Right renal cortex interstitium (tissue), 3 donors: ENCODE measurements around the gene EDDM3A. TPM values are rescaled to one million over a fixed set of nuclear protein-coding genes. Genes with fewer than 3 reads are reported as not detected.
"Not testable (repeated sequence)": the region's sequence is repeated elsewhere in the genome, so short reads cannot be mapped to it uniquely, and the experiment has no call there.

ENCODE experiments used
- DNase-seq, 3 donors: peaks; one replicate each; pipeline ENCODE4 v3.0.0-alpha.2; 2013; ENCODE audit warnings: low read depth in 3 of 3, low spot score in 2 of 3
- polyA plus RNA-seq, 3 donors: library from polyadenylated mRNA; unstranded; fragments of 120-200 nt; gene quantifications; one replicate each; pipeline ENCODE4 v1.2.1, GENCODE V29; 2013; ENCODE audit not compliant: insufficient read length in 3 of 3

EDDM3A gene, protein sequence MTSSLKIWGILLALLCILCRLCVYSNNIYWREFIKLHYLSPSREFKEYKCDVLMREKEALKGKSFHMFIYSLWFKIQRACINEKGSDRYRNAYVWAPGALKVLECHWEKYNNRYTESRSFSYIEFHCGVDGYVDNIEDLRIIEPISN
- polyA plus RNA-seq: under 1 TPM in 2 of 3 donors, not detected in 1; 0.18 to 0.28 TPM

DNA sequence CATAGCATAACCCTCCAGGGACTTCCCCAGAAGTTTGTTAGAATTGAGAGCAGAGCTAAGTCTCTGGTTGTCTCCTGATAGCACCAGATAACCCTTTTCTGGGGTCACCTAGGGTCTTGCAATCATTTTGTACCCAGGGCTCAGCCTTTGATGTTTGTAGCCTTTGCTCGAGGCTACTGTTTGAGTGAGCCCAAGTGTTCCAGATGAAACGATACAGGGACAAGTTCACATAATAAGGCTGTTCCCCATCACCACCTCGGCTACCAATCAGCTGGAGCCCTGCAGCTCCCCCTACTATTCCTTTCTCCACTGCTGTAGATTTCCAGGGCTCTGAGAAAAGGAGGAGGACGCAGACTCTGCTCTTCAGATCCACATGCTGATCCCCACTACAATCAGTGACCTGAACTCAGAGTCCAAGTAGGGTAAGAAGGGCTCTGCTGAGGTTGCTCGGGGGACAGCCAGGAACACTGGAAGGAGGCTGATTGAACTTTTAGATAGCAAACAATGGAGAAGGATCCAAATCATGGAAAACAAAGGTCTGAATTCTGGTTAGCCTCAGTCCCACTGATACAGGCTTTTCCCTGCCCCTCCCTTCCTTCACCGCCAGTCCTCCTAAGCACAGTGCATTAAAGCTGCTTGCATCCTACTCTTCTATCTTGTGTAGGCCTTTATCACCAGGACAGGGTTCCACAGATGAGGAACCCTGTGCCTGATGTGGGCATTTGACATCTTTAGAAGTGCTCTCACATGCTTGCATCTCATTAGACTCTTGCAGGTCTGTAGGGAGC is at the start of gene EDDM3A:
EDDM3A (plus strand) TSS at position 317 of the 788 bp plus-strand sequence. CDS start 1,694 bp downstream, outside the sequence.
- no peak for DNase-seq

DNA sequence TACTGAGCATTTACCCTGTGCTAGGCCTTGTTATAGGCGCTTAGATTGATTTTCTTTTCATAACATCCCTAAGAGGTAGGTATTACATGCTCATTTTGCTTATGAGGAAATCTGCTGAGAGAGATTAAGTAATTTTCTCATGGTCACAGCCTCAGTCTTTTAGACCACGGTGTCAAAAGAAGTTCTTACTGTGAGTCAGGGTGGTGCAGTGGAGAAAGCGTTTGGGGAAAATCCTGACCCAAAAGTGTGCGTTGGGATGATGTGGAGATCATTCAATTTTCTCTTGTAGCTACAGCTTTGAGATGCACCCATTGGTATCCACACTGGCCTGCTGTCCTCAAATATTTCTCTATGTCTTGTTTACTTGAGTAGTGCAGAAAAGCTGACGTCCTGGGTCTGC is 48.9 kb upstream of the EDDM3A start:
- DNase-seq: no peak

DNA sequence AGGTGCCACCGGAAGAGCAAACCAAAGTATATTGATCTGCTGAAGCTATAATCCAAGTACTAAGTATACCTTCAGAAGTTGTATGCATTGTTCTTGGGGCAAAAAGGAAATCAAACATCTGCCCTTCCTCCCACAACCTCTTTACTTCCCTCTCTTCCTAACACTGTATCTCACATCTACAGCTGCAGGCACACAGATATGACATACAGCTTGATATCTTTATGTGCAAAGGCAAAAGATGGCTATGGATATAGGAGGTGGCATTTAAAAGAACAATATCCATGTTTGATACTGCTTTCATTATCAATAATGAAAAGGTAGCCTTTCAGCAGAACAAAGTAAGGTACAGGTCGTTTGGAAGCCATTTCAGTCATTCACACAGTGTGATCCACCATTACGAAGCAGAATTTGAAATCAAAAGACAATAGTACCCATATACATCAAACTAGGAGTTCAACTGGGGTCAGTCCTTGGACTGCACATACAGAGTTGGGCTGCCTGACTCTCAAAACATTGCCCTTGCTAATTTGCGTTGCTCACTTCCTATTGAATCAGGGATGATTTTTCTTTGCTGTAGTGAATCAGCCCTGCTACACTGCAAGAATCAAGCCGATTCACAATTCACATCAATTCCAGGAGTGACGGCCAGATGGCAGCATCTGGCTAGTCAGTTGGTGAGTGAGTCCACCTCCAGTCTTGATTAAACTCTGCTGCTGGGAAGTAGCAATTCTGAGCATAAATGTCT is 48.2 kb upstream of the EDDM3A start:
- DNase-seq: peak in 2 of 3 donors; percentile 48 to 57

DNA sequence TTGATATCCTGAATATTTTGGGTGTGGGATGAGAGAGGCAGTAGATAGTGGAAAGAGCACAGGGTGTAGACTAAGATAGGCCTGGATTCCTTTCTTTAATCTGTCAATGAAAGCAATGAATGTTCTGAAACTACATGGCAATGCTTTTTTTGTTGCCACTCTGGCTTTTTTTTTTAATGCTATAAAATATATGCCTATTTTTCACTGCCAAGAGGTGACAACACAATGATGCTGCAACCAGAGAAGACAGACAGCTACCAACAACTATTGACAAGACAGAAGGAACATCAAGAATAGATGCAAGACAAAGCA is 47.7 kb upstream of the EDDM3A start:
- no peak for DNase-seq

DNA sequence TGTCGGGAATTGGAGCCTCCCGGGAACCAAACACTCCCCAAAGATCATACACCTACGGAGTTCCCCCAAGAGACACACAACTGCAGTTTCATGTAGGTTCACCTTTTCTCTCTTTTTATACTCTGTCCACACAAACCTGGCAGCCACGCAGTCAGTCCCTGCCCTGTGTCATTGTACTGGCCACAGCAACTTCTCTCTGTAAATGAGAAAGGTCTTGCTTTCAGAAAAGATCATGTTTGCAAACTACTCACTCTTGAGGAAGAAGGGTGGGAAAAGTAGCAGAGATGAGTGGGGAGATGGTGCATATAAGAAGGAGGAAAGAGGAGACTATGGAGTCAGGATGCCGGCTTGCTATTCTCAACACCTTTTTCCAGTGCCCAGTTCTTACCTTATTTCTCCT is 46.8 kb upstream of the EDDM3A start:
- DNase-seq: no peak

DNA sequence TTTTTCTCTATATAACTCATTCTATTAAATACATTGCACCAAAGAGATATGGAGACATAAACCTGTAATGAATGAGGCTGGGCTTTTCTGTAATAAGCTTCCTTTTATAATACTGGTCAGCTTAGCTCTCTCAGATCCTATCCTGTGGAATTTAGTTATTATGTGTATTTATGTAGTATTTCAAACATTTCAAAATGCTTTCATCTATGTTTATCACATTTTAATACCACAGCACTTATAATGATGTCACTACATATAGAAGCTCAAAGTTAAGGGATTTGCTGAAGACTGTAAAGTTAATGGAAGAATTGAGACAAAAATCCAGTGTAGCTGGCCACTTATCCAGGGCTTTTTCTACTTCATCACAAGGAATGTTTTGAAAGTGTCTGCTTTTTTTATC is 45.8 kb upstream of the EDDM3A start:
- DNase-seq: no peak

DNA sequence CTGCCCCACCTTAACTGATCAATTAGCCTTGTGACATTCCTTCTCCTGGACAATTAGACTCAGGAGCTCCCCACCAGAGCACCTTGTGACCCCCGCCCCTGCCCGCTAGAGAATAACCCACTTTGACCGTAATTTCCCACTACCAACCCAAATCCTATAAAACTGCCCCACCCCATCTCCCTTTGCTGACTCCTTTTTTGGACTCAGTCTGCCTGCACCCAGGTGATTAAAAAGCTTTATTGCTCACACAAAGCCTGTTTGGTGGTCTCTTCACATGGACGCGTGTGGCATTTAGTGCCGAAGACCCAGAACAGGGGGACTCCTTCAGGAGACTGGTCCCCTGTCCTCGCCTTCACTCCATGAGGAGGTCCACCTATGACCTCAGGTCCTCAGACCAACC is 44.7 kb upstream of the EDDM3A start:
- DNase-seq: not testable (repeated sequence)

DNA sequence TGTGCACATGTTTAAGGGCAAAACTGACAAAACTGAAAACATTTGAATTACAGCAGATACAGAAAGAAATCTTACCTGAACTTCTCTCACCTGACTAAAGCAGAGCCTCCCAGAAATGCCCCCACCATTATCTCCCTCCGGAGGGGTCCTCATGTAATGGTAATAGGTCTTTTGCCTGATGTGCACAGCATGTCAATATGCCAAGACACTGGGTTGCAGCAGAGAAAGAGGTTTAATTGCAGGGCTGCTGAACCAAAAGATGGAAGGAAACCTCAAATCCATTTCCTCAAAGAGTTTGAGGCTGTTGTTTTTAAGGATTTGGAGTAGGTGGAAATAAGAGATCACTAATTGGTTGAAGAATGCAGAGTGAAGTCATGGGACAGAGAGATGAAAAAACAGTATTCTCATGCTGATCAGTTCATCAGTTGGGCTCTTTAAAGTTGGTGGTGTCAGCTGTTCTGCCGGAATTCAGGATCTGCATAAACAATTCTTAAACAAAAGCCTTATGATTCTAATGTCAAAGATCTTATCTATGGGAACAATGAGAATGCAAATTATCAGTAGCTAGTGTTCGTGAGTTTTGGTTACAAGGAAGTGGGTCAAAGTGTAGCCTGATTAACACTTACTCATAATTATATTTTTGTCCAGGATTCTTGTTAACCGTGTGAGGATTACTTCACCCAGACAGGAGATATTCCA is 38.9 kb upstream of the EDDM3A start:
- no peak for DNase-seq

DNA sequence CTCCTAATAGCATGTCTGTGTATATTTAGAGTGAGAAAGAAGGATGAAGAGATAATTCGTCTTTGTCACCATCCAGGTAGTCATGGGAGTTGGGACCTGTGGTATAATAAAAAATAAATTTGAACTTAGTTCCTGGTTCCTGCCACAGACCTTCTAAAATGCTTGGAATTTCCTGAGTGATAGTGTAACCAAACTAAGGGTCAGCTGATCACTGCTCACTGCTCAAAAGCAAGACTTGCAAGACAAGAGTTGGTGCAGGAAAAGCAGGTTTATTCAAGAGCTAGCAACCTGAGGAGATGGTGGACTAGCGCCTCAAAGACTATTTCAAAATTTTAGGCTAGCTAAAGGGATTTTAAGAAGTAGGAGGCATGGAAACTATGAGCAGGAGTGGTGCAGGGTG is 38.1 kb upstream of the EDDM3A start:
- no peak for DNase-seq

DNA sequence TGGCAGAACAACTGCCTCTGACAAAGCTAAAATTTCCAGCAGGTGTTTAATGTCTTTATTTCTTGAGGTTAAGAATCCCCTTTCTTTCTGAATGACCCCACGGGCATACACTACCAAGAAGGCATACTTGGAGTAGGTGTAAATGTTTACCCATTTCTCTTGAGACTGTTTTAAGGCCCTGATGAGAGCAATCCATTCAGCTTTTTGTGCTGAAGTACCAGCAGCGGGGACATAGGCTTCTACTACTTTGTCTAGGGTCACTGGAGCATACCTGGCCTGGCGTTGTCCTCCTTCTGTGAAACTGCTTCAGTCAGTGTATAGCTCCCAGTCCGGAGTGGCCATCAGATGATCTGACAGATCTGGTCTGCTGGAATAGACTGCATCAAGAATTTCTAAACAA is 34.4 kb upstream of the EDDM3A start:
- DNase-seq: no peak

DNA sequence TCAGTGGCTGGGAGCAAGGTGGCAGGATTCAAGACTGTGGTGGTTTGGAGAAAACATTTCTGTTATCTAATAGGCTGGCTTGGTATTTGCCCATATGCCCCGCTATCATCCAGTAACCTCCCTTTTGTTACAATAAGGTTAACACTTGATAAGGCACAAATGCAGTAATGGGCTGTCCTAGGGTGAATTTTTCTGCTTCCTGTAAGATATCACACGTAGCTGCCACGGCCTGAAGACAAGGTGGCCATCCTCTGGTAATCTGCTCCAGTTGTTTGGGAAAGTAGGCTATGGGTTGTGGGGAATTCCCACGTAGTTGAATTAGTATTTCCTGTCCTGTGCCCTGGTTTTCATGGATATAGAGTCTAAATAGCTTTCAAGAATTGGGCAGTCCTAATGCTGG is 34.0 kb upstream of the EDDM3A start:
- no peak for DNase-seq

DNA sequence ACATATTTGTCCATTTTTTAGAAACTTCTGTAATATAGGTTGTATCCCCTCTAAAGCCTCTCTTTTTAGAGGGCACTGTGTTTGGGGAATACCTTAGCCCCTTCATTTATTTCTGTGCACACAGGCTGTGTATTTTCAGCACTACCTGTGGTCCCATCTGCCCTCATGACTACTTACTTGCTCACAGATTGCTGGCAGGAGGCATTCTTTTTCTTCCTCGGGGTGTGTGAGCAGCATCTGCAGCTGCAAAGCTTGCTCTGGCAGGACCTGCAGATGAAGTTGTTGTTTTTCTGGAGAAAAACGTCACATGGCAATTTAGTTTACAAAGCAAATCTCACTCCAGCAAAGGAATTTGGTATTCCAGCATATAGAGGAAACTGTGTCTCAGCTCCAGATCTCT is 32.8 kb upstream of the EDDM3A start:
- DNase-seq: no peak

DNA sequence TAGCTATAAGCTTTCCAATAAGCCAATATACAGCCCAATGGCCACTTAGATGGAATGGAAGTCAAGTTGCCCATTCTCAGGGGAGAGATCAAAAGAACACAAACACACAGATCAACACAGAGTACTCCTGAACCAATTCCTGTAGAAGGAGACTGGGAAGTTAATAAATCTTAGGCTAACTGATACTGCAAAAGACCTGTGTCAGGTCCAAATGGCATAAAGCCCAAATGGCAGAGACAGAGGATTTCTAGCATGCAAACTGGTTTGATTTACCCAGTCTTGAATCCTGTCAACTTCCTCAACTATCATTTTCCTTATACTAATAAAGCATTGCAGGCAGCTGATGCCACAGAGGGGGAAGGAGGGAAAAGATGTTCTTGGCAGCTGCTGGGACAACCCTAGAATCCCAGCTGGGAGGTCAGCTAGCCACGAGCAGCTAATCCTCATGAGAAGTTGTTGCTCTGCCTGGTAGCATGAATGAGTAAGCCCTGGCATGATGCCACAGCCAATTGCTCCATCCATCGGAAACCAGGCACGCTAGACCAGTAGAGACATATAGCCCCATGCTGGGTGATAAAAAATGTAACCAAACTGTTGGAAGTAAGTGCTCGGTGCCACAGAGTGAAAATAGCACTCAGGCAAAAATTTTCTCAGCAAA is 31.0 kb upstream of the EDDM3A start:
- DNase-seq: no peak

DNA sequence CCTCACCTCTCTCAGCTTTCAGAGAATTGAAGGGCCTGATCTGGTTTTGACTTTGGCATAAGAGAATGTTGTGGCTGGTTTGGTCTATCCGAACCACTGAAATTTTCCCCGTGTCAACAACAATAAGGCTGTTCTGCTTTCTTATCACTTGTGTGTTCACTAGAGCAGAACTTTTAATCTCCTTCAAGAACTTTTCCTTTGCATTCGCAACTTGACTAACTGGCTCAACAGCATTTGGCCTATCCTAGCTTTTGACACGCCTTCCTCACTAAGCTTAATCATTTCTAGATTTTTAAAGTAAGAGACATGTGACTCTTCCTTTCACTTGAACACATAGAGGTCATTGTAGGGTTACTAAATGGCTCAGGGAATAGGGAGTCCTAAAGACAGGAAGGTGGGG is 25.9 kb upstream of the EDDM3A start:
- DNase-seq: peak in 2 of 3 donors; percentile 38 to 51

DNA sequence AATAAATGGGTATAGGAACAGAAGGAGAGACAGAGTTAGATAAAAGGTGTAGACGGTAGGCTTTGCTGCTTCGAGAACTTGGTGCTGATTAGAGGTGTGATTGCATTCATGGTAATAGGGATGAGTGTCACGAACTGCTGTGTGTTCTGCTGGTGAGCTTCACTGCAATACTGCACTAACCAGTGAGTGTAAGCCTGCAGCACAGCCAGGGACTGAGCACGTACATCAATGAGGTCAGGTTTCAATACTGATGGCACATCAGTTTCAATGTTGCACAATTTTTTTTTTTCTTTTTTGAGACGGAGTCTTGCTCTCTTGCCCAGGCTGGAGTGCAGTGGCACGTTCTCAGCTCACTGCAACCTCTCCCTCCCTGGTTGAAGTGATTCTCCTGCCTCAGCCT is 24.9 kb upstream of the EDDM3A start:
- no peak for DNase-seq

DNA sequence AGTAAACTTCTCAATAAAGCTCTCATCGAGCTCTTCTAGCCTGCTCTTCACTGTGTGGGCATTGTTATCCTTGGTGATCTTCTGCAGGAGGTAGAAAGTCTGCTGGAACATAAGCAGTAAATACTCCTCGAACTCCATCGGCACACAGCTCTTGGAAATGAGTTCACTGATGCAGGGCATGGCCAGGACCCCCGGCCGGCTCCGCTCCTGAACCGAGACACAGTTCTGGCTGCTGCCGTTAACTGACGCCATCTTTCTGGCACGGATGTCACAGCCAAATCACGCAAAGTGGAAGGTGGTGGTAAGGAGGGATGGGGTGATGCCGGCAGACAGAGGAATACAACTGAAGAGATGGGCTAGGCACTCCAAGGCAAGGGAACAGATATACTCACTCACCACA is 23.7 kb upstream of the EDDM3A start:
- DNase-seq: no peak

DNA sequence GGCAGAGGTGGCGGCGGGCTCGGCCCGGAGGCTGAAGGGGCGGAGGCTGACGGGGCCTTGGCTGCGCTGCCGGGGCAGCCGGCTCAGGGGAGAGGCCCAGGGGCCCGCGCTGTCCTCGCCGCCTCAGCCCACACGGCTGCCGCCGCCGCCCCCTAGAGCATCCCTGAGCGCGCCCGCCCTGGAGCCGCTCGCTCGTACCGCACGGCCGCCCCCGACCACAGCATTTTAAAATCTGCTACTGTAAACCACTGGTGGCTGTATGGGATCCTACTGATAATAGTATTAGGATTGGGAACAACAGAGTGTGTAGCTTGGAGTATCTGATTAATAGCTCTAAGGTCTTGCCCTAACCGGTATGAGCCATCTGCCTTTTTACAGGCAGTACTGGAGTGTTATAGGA is 22.2 kb upstream of the EDDM3A start:
- no peak for DNase-seq

DNA sequence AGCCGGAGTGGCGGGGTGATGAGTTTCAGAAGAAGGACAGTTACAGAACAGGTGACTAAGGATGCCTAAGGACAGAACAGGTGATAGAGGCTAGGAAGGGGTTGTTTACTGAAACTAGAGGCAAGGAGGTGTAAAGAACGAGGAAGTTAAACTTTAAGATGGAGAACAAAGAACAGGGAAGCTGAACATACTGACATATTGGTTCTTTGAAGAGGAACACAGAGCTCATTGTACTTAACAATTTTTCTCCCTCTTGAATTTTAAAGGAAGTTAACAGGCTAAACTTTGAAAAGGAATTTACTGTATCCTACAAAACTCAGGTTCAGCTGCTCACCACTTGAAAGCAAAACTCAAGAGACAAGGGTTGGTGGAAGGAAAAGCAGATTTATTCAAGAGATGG is 19.6 kb upstream of the EDDM3A start:
- not testable (repeated sequence) for DNase-seq

DNA sequence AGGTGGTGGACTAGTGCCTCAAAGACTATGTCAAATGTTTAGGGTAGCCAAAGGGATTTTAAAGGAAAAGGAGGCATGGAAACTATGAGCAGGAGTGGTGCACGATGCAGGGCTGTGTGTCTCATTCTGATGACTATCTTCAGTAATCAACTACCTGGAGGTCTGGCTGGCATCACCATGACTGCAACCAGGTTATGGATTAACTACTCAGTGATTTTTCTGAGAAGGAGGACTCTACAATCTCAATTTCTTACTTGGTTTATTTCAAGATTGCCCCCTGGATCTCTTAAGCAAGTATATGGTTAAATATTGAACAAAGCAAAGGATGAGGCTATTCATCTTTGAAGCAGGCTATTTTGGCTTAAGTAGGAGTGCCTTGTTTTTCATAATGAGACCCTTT is 19.2 kb upstream of the EDDM3A start:
- no peak for DNase-seq

DNA sequence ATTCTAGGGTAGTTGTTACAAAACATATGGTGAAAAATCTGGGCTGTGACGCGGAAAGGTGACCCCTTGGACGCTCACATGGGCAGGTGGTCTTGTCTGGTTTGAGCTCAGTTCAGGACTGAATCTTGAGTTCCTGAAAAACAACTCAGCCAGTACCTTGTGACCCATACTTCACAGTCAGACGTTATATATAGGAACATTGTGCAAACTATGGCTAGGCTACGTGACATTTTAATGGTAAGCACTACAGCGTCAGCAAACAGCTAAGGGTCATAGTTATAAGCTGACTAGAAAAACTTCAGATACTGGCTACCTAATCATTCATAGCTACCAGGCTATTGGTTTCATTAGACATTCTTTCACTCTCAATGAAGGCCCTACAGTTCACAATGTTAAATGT is 14.8 kb upstream of the EDDM3A start:
- DNase-seq: no peak

DNA sequence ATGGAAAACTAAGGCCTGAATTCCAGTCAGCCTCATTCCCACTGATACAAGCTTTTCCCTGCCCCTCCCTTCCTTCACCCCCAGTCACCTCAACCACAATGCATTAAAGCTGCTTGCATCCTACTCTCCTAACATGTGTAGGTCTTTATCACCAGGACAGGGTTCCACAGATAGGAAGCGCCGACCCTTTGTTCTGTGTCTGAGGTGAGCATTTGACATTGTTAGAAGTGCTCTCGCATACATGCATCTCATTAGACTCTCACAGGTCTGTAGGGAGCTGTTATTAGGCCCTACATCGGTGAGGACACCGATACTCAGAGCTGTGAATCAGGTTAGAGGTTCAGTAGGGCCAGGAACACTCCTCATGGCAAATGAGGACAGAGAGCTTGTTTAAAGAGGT is 13.2 kb upstream of the EDDM3A start:
- DNase-seq: no peak
